Bone marrow (tissue), 2 donors: ENCODE results near the gene TRIM38.
"Not testable (repeated sequence)": the region's sequence is repeated elsewhere in the genome, so short reads cannot be mapped to it uniquely, and the experiment has no call there.

Source experiments
- DNase-seq, 2 donors: peaks; one replicate each; lab custom pipeline; 2025; lab: John Stamatoyannopoulos, UW

Gene TRIM38

DNA sequence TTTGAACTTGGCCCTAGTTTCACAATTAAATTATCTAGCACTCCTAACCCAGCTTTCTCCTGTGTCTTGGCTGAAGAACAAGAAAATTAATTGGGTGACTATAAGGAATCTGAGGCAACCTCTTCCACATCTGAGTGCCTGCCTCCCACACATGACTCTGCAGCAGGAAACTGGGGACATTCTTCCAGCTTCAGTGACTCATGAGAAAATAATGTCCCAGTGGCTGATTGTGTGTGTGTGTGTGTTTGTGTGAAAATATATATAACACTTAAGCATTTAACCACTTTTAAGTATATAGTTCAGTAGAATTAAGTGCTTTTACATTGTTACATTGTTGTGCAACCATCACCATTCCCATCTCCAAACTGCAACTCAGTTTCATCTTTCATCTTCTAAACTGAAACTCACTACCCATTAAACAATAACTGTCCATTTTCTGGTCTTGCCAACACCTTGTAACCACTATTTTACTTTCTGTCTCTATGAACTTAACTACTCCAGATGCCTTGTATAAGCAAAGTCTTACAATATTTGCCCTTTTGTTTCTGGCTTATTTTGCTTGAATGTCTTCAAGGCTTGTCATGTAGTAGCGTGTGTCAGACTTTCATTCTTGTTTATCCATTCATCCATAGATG, 8.7 kb downstream of the TRIM38 start:
- DNase-seq: peak in 1 of 2 donors; percentile 66

DNA sequence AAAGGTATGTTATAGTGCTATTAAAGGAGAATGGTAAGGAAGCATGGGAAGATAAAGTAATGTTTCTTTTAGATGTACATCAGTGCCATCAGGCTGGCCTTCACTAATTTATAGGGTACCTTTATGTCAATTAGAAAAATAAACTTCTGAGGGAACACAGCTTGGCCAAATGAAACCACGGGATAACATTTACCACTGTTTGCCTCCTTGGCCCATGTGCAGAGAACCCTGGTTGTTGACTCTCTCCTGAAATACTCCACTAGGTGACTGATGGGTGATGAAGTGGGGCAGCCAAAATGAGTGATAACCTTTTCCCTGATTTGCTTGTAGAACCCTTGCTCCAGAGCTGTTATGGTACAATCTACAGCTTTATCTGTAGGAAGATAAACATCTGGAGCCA, 9.5 kb downstream of the TRIM38 start:
- DNase-seq: no peak

DNA sequence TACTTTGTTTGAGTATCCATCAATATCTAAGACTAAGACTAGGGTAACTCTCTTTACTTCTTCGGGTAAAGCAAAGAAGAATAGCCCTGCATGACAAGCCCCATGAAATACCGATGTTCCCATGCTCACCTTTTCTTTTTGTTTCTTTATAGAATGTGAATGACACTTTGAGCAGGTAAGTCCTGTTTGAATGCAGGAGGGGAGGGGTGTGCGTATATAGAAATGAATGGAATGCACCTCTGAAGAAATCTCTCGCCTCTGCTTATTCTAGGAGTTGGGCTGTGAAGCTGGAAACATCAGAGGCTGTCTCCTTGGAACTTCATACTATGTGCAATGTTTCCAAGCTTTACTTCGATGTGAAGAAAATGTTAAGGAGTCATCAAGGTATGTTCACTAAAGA, 10.3 kb downstream of the TRIM38 start:
- no peak for DNase-seq

DNA sequence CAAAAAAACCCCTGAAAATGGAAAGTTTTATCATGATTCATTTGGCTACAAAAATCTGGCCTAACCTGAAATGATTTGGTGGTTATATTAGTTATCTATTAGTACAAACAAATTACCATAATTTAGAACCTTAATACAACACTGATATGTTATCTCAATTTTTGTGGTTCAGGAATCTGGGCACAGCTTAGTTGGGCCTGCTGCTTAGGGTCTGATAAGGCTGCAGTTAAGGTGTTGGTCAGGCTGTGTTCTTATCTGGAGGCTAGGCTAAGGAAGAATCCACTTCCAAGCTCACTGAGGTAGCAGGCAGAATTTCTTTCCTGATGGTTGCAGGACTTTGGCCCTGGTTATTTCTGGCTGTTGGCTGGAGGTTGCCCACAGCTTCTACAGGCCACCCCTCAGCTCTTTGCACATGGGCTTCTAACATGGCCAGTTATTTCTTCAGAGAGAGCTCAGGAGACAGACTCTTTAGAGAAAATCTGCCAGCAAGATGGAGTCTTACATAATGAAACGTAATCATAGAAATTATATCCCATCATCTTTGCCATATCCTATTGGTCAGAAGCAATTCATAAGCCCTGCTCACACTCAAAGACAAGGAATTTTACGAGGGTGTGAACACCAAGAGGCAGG, 11.4 kb downstream of the TRIM38 start:
- DNase-seq: no peak

DNA sequence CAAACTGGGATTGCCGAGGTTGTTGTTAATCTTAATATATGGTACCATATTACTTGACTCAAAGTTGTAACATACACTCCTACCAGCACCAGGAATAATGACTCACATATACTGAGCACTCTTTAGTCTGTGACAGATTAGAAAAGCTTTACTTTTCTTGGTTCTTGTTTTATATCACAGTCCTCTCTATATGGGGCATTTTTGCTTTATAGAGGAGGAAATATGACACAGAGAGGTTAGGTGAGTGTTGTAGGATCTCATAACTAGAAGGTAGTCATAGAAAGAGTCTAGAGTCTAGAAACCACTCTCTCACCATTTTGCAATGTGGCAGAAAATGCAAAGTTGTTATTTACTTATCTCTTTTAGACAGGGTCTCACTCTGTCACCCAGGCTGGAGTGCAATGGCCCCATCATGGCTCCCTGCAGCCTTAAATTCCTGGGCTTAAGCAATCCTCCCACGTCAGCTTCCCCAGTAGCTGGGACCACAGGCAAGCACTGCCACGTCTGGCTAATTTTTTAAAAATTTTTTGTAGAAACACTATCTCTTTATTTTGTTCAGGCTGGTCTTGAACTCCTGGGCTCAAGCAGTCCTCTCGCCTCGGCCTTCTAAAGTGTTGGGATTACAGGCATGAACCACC, 13.4 kb downstream of the TRIM38 start:
- no peak for DNase-seq

DNA sequence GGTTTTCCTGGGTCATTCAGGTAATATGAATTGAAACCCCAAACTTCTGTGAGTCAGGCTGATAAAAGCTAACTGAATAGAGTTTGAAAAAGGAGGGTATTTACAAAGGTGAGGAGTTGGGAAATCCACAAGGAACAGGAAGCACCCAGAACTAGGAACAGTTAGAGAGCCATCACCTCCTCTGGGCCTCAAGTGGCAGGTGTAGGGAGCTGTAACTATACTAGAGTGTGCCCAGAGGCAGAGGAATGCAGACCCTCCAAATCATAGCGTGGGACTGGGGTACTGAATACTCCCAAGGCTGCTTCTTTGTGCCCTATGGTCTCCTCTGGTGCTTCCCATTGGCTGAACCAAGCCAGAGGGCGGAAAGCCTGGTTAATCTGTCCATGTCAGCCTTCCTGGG, 18.3 kb downstream of the TRIM38 start:
- no peak for DNase-seq

DNA sequence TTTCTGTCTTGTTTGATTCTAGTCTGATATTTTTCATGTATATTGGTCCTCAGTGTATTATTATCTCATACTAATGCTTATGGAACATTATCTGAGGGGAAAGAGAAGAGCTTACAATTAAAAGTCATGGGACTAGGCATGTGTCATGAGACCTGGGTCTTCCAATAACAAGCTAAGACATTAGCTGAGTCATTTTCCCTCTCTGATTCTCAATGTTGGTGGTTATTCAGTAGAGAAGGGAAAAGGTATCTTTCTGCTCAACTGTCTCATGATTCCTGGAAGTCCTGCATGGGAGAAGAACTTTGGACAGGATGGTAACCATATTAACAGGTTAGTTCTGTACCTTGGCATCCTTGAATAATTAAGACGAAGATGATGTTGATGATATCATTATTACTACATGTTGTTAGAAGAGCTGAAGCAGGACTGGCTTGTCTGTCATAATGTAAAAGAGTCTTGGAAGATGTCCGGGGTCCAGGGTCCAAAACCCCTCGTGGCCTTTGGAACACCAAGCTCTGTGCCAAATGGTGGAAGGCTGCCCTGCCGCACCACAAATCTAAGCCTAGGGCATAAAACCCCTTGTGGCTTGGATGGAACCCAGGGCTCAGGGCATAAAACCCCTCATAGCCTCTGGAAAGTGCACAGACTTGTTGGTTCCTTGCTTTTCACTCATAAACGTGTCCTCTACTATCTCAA, 19.1 kb downstream of the TRIM38 start:
- DNase-seq: no peak

DNA sequence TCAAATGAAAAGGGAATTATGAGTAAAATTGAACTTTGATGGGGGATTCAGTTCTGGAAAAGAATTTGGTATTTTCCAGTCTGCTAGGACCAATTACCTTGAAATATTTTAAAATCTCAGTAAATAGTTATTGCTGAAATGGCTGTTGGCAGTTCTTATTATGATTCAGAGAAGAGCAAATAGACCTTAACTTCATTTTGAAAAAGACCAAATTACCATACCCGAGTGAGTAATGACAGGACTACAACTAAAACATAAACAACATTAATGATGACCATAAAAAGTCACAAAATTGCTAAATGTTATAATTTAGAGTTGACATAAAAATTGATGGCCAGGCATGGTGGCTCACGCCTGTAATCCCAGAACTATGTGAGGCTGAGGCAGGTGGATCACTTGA, 21.7 kb downstream of the TRIM38 start:
- no peak for DNase-seq

DNA sequence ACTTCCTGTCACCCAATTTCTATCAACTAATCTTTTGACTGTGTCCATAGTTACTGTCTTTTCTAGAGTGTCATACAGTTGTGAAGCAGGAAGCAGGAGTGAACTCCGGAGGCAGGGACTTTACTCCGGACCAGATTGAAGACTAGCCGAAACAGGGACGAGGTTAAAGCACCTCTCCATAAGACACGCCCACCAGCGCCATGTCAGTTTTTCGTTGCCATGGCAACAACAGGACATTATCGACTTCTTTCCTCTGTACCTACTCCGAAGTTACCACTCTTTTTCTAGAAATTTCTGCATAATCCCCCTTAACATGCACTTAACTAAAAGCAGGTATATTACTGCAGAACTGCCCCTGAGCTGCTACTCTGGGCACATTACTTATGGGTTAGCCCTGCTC, 25.2 kb downstream of the TRIM38 start:
- DNase-seq: no peak

DNA sequence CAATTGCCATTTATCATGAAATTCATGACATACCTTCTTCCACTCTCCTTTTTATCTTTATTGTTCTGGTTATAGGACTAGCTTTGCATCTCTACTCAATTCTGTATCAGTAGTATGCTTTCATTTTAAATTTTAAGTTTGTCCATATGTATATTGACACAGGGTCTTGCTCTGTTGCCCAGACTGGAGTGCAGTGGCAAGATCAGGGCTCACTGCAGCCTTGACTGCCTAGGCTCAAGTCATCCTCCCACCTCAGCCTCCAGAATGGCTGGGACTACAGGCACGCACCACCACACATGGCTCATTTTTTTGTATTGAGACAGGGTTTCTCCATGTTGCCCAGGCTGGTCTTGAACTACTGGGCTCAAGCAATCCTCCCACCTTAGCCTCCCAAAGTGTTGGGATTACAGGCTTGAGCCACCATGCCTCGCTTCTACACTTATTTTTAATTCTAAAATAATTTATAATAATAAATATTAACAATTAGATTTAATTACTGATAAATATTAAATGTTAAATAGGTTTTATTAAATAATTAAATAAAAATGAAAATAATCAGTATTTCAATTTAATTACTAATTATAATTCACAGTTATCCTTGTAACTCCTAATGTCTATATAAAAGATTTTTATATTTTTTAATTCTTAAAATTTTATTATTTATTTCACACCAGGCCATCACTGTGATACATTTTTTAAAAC, 27.7 kb downstream of the TRIM38 start:
- DNase-seq: no peak

DNA sequence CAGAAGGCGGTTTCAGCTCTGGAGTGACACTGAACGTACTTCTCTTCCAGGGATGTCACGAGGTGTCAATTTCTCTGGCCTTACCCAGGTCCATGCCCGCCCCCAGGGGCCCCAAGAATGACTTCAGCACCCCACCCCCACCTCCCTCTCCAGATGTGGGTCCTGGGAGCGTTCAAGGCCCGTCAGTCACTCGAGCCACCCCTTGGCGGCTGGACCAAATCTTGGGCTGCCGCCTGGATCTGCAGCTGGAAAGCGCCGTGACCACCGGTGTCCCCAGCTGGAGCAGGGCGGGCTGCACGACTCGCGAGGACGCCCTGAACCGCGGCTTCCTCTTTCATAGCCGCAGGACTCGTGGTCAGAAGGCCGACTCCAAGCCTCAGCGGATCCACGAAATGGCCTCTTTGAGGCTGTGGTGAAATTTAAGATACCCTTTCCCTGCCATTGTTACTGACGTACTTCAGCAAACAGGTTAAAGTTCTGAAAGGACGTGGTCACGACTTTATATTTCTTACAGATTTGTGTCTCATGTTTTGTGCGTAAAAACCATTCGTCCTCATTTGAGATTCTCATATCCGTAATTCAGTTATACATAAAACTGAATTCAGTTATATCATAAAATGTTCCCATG, 29.3 kb downstream of the TRIM38 start:
- peak; percentile 56 to 67 for DNase-seq

DNA sequence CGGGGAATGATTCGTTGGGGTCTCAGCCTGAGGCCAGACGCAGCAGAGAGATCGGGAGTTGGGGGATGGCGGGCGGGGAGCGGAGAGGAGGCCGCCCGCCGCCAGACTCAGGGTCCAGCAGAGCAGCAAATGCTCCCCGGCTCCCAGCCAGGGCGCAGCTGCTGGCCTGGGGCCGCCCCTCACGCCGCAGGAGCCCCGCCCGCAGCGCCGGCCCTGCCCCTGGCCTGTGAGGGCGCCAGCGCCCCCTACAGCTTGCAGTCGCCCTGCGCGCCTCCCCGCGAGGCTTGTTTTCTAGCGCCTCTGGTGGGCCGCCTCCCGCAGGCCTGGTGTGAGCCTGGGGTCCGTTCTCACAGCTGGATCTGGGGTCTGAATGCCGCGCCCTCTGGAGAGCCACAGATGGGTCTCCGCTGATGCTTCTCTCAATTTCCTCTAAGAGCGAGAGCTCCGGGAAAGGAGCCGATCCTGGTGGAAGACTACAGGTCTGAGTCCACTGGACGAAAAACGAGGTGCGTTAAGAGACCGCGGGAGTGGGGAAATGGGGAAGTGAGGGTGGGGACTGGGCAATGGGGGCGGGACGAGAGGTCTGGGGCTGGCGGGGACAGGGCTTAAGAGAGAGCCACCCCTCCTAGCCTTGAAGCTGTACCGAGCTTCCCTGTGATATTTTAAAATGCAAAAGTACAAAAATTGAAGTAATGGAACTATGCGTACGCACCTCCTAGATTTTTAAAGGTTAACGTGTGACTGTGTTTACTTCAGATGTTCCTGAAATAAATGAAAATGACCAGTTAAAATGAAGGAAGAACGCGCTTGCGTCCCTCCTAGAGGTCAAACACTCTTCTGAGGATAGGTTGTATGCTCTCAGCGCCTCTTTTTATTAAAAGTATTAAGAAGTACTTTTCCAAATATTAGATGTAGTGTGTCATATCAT, 30.1 kb downstream of the TRIM38 start:
- DNase-seq: peak; percentile 78 to 88

DNA sequence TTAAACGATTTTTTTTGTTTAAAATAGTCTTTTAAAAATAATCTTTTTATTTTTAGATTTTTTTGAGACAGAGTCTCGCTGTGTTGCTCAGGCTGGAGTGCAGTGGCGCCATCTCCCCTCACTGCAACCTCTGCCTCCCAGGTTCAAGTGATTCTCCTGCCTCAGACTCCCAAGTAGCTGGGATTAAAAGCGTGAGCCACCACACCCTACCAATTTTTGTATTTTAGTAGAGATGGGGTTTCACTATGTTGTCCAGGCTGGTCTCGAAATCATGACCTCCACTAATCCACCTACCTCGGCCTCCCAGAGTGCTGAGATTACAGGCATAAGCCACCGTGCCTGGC, 30.7 kb downstream of the TRIM38 start:
- DNase-seq: not testable (repeated sequence)

DNA sequence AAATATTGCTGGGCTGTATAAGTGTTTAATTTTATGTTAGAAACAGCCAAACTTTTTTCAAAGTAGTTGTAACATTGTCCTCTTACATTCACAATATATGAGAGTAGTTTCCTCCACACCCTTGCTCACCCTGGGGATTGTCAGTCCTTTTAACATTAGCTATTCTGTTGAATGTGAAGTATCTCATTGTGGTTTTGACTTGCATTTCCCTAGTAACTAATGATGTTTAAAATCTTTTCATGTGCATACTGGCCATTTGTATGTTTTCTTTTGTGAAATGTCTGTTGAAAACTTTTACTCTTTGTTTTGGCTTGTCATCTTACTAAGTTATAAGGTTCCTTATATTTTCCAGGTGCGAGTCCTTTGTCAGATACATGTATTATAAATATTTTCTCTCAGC, 32.9 kb downstream of the TRIM38 start:
- no peak for DNase-seq

DNA sequence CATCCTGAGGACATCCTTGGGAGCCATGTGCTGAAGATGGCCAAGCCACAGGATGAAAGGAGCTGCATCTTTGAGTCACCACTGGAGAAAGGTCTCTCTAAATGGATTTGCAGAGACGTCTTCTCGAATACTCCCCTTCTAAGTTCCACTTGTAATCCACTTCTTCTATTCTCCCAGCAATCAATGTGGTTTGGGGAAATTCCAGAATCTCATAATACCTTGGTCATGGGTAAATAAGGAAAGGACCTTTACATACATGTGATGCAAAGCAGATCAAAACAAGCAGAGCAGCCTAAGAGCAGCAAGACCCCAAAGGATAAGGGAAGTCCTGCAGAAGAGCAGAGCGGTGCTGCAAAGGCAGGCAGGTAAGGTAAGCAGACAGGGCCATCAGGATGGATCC, 35.3 kb downstream of the TRIM38 start:
- DNase-seq: no peak

DNA sequence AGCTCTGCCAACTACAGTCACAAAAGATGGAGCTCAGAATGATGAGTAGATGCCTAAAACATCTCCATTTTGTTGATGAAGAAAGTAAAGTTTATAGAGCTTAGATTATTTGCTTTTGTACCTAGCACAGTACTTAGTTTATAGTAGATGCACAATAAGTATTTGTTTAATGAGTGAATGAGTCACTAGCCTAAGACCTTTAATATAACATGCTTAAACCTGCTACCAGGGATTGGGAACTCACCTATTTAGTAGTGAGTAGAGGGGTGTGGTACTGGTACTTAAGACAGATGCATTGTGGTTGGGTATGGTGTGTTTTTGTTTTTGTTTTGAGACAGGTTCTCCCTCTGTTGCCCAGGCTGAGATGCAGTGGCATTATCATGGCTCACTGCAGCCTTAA, 35.8 kb downstream of the TRIM38 start:
- no peak for DNase-seq

DNA sequence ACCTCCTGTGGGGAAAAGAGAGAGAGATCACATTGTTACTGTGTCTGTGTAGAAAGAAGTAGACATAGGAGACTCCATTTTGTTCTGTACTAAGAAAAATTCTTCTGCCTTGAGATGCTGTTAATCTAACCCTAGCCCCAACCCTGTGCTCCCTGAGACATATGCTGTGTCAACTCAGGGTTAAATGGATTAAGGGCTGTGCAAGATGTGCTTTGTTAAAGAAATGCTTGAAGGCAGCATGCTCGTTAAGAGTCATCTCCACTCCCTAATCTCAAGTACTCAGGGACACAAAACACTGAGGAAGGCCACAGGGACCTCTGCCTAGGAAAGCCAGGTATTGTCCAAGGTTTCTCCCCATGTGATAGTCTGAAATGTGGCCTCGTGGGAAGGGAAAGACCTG, 36.6 kb downstream of the TRIM38 start:
- DNase-seq: not testable (repeated sequence)

DNA sequence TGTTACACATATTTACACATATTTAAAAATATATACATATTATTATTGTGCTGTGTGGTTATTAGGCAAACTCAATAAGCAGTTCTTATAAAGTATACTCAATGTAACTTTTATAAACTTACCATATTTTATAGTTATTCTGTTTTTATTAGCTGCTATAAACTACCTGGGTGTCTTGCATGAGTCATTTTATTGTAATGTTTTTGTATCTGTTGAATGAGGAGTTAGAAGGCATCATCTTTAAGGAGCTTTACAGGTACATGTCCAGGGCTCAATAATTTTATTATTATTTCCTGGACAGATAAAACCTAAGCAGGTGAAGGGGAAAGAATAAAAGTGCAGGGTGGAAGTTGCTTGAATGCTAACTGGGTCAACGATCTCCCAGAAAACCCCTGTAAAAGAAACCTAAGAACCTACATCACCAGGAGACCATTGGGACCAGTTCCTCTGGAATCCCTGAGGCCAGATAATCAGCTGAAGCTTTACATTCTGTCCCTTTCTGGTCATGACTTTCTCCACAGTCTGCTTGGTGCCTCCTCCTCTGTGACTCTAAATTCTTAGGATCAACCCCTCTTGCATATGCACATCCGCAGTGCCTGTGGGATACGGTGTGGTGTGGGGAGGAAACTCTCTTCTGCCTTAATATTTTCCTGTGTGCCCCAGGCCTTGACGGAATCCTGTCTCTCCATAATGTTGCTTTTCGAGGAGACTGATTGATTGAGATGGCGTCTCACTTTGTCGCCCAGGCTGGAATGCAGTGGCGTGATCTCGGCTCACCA, 38.0 kb downstream of the TRIM38 start:
- no peak for DNase-seq

DNA sequence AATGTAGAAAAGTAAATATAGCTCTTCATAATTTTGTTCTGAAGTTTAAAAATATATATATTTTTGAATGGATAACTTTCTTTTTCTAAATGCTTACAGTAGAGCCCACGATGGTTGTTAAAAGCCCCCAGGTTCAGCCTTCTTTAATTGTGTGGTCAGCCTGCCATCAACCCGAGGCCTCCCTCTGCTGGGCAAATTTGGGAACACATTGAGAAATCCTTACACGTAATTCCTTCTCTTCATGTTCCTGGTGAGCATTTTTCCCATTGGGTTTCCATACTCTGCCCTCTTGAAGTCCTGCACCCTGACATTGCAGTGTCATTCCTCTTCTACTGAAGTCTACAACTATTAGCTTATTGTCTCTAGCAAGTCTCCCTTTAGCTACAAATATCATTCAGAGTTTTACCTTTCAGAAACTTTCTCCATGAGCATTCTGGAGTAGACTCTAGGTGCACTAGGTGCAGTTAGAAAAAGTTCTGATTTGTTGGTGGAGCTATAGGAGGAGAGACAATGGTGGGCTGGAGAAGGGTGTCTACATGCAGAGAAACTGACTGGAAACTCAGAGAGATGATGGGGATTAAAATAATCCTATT, 40.6 kb downstream of the TRIM38 start:
- DNase-seq: peak in 1 of 2 donors; percentile 41
